Measurements from ENCODE around the gene PCNX4.

- no peak for TF ChIP-seq POLR2A (IDR thresholded peaks at IDR 0.05)
- TF ChIP-seq, protein P1, sequence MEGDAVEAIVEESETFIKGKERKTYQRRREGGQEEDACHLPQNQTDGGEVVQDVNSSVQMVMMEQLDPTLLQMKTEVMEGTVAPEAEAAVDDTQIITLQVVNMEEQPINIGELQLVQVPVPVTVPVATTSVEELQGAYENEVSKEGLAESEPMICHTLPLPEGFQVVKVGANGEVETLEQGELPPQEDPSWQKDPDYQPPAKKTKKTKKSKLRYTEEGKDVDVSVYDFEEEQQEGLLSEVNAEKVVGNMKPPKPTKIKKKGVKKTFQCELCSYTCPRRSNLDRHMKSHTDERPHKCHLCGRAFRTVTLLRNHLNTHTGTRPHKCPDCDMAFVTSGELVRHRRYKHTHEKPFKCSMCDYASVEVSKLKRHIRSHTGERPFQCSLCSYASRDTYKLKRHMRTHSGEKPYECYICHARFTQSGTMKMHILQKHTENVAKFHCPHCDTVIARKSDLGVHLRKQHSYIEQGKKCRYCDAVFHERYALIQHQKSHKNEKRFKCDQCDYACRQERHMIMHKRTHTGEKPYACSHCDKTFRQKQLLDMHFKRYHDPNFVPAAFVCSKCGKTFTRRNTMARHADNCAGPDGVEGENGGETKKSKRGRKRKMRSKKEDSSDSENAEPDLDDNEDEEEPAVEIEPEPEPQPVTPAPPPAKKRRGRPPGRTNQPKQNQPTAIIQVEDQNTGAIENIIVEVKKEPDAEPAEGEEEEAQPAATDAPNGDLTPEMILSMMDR (IDR thresholded peaks at IDR 0.05), result no peak
Observed at GRCh38 chr14:60102389-60102788, 10.7 kb downstream of the PCNX4 start.

Data from thyroid gland (tissue), 4 donors.